Thymus (tissue), 11 donors: ENCODE data around the gene NRSN2. TPM values are rescaled to one million over a fixed set of nuclear protein-coding genes. Genes with fewer than 3 reads are reported as not detected.

Source experiments
- DNase-seq, 9 donors: peaks; one replicate each; pipeline ENCODE4 v3.0.0-alpha.2; 2013; ENCODE audit warnings: low spot score in 9 of 9, low read depth in 6 of 9, missing footprints in 1 of 9
- H3K27ac ChIP-seq, 2 donors: one replicate each; pipeline ENCODE4 v1.5.1; 2013; ENCODE audit warnings: control low read depth in 1 of 2, low read depth in 1 of 2, low read length in 1 of 2, mild to moderate bottlenecking in 1 of 2, moderate library complexity in 1 of 2
- H3K27me3 ChIP-seq, 2 donors: one replicate each; pipeline ENCODE4 v1.5.1; 2013; ENCODE audit warnings: low read length in 1 of 2; ENCODE audit not compliant: control insufficient read depth in 2 of 2, insufficient read depth in 1 of 2
- H3K36me3 ChIP-seq, 2 donors: one replicate each; pipeline ENCODE4 v1.5.1; 2013; ENCODE audit warnings: low read length in 1 of 2, mild to moderate bottlenecking in 1 of 2, moderate library complexity in 1 of 2; ENCODE audit not compliant: control insufficient read depth in 2 of 2, insufficient read depth in 2 of 2
- H3K4me1 ChIP-seq, 2 donors: one replicate each; pipeline ENCODE4 v1.5.1; 2013; ENCODE audit warnings: low read length in 2 of 2; ENCODE audit not compliant: control insufficient read depth in 2 of 2, insufficient read depth in 2 of 2
- H3K4me3 ChIP-seq, 2 donors: one replicate each; pipeline ENCODE4 v1.5.1; 2013; ENCODE audit warnings: low read length in 2 of 2, control low read depth in 1 of 2, mild to moderate bottlenecking in 1 of 2
- H3K9me3 ChIP-seq, 2 donors: one replicate each; pipeline ENCODE4 v1.5.1; 2013; ENCODE audit warnings: low read length in 1 of 2, mild to moderate bottlenecking in 1 of 2; ENCODE audit not compliant: control insufficient read depth in 2 of 2, insufficient read depth in 1 of 2
- WGBS: extraction: QIAGEN DNeasy Blood & Tissue Kit; methylation state at CpG from one replicate; pipeline ENCODE4 v1.1.7; 2013; 5-methylcytosine and 5-hydroxymethylcytosine counted together
- polyA plus RNA-seq: library from polyadenylated mRNA; stranded (reverse); fragments of 200-250 nt; gene quantifications from one replicate; pipeline ENCODE4 v1.2.3, GENCODE V29; 2013
- total RNA-seq: library from RNA; stranded (reverse); fragments of 120-200 nt; gene quantifications from one replicate; pipeline ENCODE4 v1.2.4, GENCODE V29; 2013
- donor health status: healthy.

Gene NRSN2
- total and polyA plus RNA-seq, 2 donors, result 3.8 to 16.7 TPM

DNA sequence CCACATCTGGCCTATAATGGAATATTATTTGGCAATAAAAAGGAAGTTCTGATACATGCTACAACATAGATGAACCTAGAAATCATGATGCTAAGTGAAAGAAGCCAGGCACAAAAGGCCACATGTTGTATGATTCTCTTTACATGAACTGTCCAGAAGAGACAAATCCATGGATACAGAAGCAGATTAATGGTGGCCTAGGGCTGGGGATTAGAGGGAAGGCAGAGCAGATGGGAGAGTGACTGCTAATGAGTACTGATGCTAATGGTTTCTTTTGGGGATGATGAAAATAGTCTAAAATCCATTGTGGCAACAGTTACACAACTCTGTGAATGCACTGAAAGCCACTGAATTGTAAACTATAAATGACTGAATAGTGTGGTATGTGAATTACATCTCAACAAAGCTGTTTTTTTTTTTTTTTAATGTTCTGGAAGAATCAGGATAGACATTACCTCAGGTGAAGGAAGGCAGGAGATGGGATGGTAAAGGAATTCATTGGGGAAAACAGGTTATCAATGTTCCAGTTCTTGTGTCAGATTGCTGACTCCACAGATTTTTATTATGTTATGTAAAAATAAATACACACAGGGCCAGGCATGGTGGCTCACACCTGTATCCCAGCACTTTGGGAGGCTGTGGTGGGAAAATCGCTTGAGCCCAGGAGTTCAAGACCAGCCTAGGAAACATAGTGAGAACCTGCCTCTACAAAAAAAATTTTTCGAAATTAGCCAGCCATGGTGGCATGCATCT lies 30.4 kb upstream of the NRSN2 start:
- H3K27ac ChIP-seq, result no peak overlapping the region
- no peaks in the 10 kb centered on the region for H3K36me3 ChIP-seq
- WGBS, result 98% methylated on average over 2 of the region's 2 CpGs
- no peaks in the 10 kb centered on the region for H3K9me3 ChIP-seq
- H3K27me3 ChIP-seq, result no peaks in the 10 kb centered on the region
- H3K4me3 ChIP-seq, result no peak overlapping the region
- no peaks in the 10 kb centered on the region for H3K4me1 ChIP-seq
- no peak for DNase-seq

- WGBS, result under 1% methylated on average over 69 of the region's 69 CpGs
- H3K27ac ChIP-seq, result peak overlapping the region; percentile 93 to 96
Observed at GRCh38 chr20:324177-325044, 22.5 kb upstream of the NRSN2 start.

DNA sequence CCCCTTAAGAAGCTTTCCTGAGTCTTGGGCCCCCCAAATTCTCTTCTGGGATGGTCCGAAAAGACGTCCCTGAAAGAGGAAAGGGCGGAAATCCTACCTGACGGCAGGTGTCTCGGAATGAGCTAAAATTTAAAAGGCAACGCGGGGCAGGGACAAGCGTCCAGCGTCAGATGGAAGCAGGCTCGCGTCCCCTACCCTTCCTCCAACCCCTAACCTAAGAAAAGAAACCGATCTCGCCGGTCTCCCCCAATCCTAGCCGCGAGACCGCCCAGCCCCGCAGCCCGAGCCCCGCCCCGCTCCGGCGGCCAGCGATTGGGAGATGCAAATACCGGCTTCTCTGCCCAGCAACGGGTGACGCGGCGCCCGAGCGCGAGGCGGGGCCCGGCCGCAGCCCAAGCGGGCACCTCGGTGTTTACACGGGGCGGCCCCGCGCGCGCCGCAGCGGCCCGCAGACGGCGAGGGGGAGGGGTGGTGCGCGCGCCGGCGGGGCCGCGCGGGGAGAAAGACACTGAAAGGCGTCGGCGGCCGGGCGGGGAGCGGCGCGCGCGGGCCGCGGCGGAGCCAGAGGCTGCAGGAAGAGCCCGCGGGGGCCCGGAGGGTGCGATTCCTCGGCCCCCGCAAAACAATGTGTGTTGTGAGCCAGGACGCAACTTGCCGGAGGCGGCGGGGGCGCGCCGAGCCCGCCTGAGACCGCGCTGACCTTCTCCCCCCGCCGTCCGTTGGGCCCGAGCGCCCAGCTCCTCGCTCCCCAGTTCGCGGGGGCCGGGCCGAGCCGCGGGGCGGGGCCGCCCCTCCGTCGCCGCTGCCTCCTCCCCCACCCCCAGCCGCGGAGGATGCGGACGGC lies 21.6 kb upstream of the NRSN2 start, which contains the start of gene SOX12:
Gene SOX12 (plus strand): TSS at position 508 of the 844 bp plus-strand sequence. CDS start 373 bp downstream, outside the sequence.
- no peaks in the 10 kb centered on the region for H3K36me3 ChIP-seq
- DNase-seq, result peak in 8 of 9 donors; percentile 82 to 94 (median 91)
- H3K9me3 ChIP-seq, result no peaks in the 10 kb centered on the region
- peak within 1 kb of the TSS; percentile 68 to 78 for H3K4me3 ChIP-seq
- H3K27me3 ChIP-seq, result peaks cover 0 to 3% of the 10 kb centered on the region in 2 donors
- WGBS, result under 1% methylated on average over 106 of the region's 106 CpGs
- peaks cover 7 to 42% of the 10 kb centered on the region in 2 donors for H3K4me1 ChIP-seq
- H3K27ac ChIP-seq, result peak within 1 kb of the TSS; percentile 93 to 96

More at GRCh38 chr20:324177-325044, 22.5 kb upstream of the NRSN2 start:
- peak overlapping the region; percentile 68 to 78 for H3K4me3 ChIP-seq
- DNase-seq, result peak in 7 of 9 donors; percentile 71 to 92 (median 86)
- H3K9me3 ChIP-seq, result no peaks in the 10 kb centered on the region
- no peaks in the 10 kb centered on the region for H3K36me3 ChIP-seq
- peaks cover 0 to 3% of the 10 kb centered on the region in 2 donors for H3K27me3 ChIP-seq
- peaks cover 7 to 38% of the 10 kb centered on the region in 2 donors for H3K4me1 ChIP-seq

- Histone ChIP-seq H3K4me1 (peaks cover 9 to 44% of the 10 kb centered on the region in 2 donors), H3K9me3 (no peaks in the 10 kb centered on the region), H3K27me3 (peaks cover 0 to 3% of the 10 kb centered on the region in 2 donors), H3K27ac (peak overlapping the region; percentile 84 to 96), H3K36me3 (no peaks in the 10 kb centered on the region), H3K4me3 (peak overlapping the region; percentile 54 to 78)
- DNase-seq, result peak in 3 of 9 donors; percentile 38 to 66 (median 53)
- WGBS, result under 1% methylated on average over 103 of the region's 103 CpGs
Observed at GRCh38 chr20:325889-326644, 20.8 kb upstream of the NRSN2 start.

DNA sequence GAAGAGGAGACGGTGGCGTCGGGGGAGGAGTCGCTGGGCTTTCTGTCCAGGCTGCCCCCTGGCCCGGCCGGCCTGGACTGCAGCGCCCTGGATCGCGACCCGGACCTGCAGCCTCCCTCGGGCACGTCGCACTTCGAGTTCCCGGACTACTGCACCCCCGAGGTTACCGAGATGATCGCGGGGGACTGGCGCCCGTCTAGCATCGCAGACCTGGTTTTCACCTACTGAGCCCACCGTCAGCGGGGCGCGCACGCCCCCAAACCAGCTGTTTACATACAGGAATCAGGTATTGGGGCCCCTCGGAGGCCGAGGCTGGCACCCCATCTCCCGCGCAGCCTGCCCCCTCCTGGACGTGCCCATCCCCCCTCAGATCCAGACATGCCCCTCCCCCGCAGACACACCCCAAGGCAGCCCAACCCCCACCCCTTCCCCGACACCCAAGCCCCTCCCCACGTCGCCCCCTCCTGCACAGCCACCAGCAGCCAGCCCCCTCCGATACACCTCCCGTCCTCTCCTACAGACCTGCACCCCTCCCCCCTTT lies 20.2 kb upstream of the NRSN2 start:
- Histone ChIP-seq H3K27ac (peak overlapping the region; percentile 84 to 96), H3K4me3 (peak overlapping the region; percentile 54 to 78), H3K36me3 (no peaks in the 10 kb centered on the region), H3K4me1 (peaks cover 9 to 44% of the 10 kb centered on the region in 2 donors), H3K27me3 (peaks cover 0 to 3% of the 10 kb centered on the region in 2 donors), H3K9me3 (no peaks in the 10 kb centered on the region)
- no peak for DNase-seq
- WGBS, result 1% methylated on average over 38 of the region's 38 CpGs

DNA sequence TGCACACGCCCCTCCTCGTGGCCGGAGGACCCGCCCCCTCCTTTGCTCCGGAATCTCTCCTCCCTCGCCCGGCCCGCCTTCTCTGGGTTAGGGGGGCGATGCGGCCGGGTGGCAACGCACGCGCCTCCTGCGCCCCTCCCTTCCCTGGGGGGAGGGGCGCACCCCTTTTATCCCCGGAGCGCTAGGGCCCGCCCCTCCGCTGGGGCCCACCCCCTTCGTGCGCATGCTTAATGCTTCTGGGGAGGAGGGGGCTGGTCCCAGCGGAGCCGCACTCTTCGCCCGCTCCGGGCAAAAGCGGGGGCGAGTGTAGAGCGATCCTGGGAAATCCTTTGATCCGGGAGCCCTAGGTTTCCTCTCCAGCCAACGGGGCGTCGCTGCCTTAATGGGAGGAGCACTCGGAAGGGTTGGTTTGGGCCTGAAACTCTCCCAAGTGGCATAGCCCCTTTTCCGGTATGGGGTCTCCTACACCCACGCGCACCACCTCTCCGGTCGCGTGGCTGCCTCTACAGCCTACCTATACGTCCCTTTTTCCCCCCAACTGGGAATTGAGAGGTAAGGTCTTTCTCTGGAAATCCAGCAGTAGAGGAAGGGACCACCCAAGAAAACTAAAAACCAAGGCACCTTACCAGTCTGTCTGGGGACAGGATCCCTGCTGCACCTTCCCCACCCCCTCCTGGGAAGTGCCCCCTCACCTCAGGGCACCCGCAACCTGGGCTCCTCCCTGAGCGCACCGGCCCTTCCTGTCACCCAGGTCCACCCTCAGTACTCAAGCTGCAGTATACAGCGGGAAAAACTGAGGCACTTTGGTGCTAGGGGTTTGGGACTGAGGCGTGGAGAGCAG lies 19.5 kb upstream of the NRSN2 start:
- peaks cover 0 to 3% of the 10 kb centered on the region in 2 donors for H3K27me3 ChIP-seq
- H3K4me3 ChIP-seq, result peak overlapping the region; percentile 54 to 78
- H3K4me1 ChIP-seq, result peaks cover 9 to 44% of the 10 kb centered on the region in 2 donors
- WGBS, result 8% methylated on average over 47 of the region's 47 CpGs
- peak overlapping the region; percentile 39 to 61 for H3K27ac ChIP-seq
- peak in 8 of 9 donors; percentile 79 to 97 (median 92) for DNase-seq
- H3K36me3 ChIP-seq, result no peaks in the 10 kb centered on the region
- no peaks in the 10 kb centered on the region for H3K9me3 ChIP-seq

DNA sequence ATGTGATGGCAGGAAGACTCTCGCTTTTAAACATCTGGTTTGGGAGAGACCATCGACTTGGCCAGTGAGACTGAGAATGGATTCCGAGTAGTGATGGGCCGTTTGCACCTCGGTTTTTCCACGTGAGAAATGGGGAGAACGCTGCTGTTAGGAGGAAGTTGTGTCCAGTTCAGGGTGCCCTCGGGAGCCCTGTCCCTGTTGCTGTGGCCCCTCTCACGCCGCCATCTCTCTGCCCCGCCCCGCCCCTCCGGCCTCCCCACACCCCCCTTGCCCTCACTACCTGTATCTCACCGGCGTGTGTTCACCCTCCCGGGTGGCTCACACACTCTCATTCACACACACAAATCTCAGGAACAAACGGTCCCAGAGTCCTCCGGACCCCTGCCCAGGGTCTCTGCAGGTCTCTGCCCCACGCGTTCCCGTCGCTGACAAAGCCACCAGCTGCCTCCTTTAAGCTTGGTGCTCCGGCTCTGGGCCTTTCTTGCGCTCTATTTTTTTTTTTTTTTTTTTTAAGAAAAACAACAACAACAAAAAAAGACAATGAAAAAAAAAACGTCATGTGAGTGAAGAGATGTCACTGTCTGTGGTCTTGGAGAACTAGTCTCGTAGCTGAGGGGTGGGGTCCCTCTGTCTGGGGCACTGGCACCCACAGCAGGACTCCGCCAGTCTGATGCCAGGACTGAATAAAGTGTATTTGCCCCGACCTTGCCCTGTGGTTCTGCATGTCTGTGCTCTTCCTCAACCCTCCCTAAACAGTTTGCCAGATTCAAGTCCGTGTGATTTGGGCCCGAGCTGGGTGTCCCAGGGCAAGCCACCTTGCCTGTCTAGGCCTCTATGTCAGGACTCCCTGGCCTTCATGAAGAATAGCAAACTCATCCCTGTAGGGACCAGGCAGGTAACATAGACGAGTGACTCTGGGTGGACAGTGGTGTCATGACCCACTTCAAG lies 18.6 kb upstream of the NRSN2 start:
- Histone ChIP-seq H3K36me3 (no peaks in the 10 kb centered on the region), H3K27me3 (peaks cover 0 to 3% of the 10 kb centered on the region in 2 donors), H3K9me3 (no peaks in the 10 kb centered on the region), H3K4me3 (peak overlapping the region; percentile 54 to 78), H3K4me1 (peaks cover 9 to 44% of the 10 kb centered on the region in 2 donors), H3K27ac (peak overlapping the region in 1 of 2 donors; percentile 61)
- DNase-seq, result no peak
- WGBS, result 81% methylated on average over 31 of the region's 31 CpGs
